OCI-LY7 (cell line): ENCODE data around the gene METTL27. TPM values are rescaled to one million over a fixed set of nuclear protein-coding genes. Genes with fewer than 3 reads are reported as not detected.

Experiments
- BruUV-seq: library from RNA; stranded (reverse); fragments of 400-500 nt; replicated peaks from 2 replicates; lab custom pipeline; 2021; lab: Mats Ljungman, UMichigan
- CTCF ChIA-PET: fragments of 300-600 bp; sonication (Branson Sonifier 250); formaldehyde crosslinking; loops from one replicate; lab custom pipeline; 2022; ENCODE audit warnings: antibody characterized with exemption; ENCODE audit not compliant: unreplicated experiment; lab: Charles Lee
- POLR2A ChIA-PET: fragments of 300-600 bp; sonication (Branson Sonifier 250); formaldehyde crosslinking; loops from one replicate; lab custom pipeline; 2022; ENCODE audit warnings: antibody characterized with exemption; lab: Charles Lee
- DNase-seq: peaks from one replicate; pipeline ENCODE4 v3.0.0-alpha.2; 2015; ENCODE audit warnings: low spot score
- H2AFZ ChIP-seq: fragments of 200-600 bp; sonication (generic), shearing (Covaris generic); 2 replicates; pipeline ENCODE4 v1.6.1; 2014; ENCODE audit warnings: mild to moderate bottlenecking, antibody characterized with exemption, low read length, moderate library complexity
- H3K27ac ChIP-seq: fragments of 200-600 bp; sonication (generic); 2 replicates; pipeline ENCODE4 v1.5.1; 2014; ENCODE audit warnings: mixed run types, low read depth, mild to moderate bottlenecking, moderate library complexity, low read length, inconsistent platforms; ENCODE audit not compliant: poor library complexity, severe bottlenecking
- H3K36me3 ChIP-seq: fragments of 200-600 bp; sonication (generic); 2 replicates; pipeline ENCODE4 v1.6.1; 2014; ENCODE audit warnings: mild to moderate bottlenecking, antibody characterized with exemption, low read length, moderate library complexity, mixed read lengths; ENCODE audit not compliant: insufficient read depth
- H3K4me1 ChIP-seq: fragments of 200-600 bp; sonication (generic); 2 replicates; pipeline ENCODE4 v1.5.1; 2014; ENCODE audit warnings: mild to moderate bottlenecking, low read length; ENCODE audit not compliant: insufficient read depth, poor library complexity, severe bottlenecking
- H3K4me2 ChIP-seq: fragments of 200-600 bp; sonication (generic); 2 replicates; pipeline ENCODE4 v1.6.1; 2014; ENCODE audit warnings: mild to moderate bottlenecking, low read length
- H3K4me3 ChIP-seq: fragments of 200-600 bp; sonication (generic); 2 replicates; pipeline ENCODE4 v1.5.1; 2014; ENCODE audit warnings: mild to moderate bottlenecking, low read depth, low read length; ENCODE audit not compliant: poor library complexity, severe bottlenecking
- H3K79me2 ChIP-seq: fragments of 200-600 bp; sonication (generic); 2 replicates; pipeline ENCODE4 v1.6.1; 2016; ENCODE audit warnings: low read depth, mild to moderate bottlenecking, low read length, moderate library complexity, mixed read lengths; ENCODE audit not compliant: insufficient read depth
- H3K9me2 ChIP-seq: fragments of 200-600 bp; sonication (generic); 2 replicates; pipeline ENCODE4 v1.6.1; 2016; ENCODE audit warnings: mild to moderate bottlenecking, low read length, mixed read lengths; ENCODE audit not compliant: insufficient read depth
- H3K9me3 ChIP-seq: fragments of 200-600 bp; sonication (generic); 2 replicates; pipeline ENCODE4 v1.6.1; 2014; ENCODE audit warnings: mild to moderate bottlenecking, mixed run types, low read length, mixed read lengths
- H4K20me1 ChIP-seq: fragments of 200-600 bp; sonication (generic); 2 replicates; pipeline ENCODE4 v1.6.1; 2014; ENCODE audit warnings: mild to moderate bottlenecking, antibody characterized with exemption, low read length, moderate library complexity, mixed read lengths; ENCODE audit not compliant: insufficient read depth
- CTCF ChIP-seq: fragments of 200-600 bp; sonication (generic); conservative IDR thresholded peaks from 2 replicates; pipeline ENCODE4 v1.5.1; 2014; ENCODE audit warnings: mild to moderate bottlenecking, antibody characterized with exemption, low read length, moderate library complexity, mixed read lengths
- EZH2phosphoT487 ChIP-seq: fragments of 200-600 bp; sonication (generic); IDR thresholded peaks from 2 replicates; pipeline ENCODE4 v1.6.1; 2018; ENCODE audit warnings: low read depth, borderline replicate concordance, mild to moderate bottlenecking, mixed run types, antibody characterized with exemption, low read length, moderate library complexity, mixed read lengths
- intact Hi-C: fragments of 100-400 bp; cut with micrococcal nuclease; formaldehyde crosslinking; loops from one replicate; pipeline ENCODE4 v1.10.0; 2022; ENCODE audit not compliant: unreplicated experiment
- total RNA-seq, 2 experiments: library from RNA; depleted of rRNA in 1 of 2; stranded (reverse); fragments of >200 nt in 1 of 2; shearing (Covaris generic) in 1 of 2; gene quantifications; 2 replicates each; pipeline ENCODE4 v1.2.3, GENCODE V29; 2014 to 2022

Gene METTL27
- total RNA-seq, 2 experiments from 2014 or later = 0.92 to 2.1 TPM

- Histone ChIP-seq H3K79me2 (no peaks in the 10 kb centered on the region), H2AFZ (no peak overlapping the region), H3K4me2 (no peak overlapping the region), H3K9me3 (no peaks in the 10 kb centered on the region), H3K4me1 (no peaks in the 10 kb centered on the region), H4K20me1 (no peaks in the 10 kb centered on the region), H3K4me3 (no peak overlapping the region), H3K36me3 (no peaks in the 10 kb centered on the region), H3K27ac (no peak overlapping the region), H3K9me2 (no peaks in the 10 kb centered on the region)
- BruUV-seq = no TSS peak
- intact Hi-C loops = no loop called here
- TF ChIP-seq EZH2phosphoT487 (no peak), CTCF (no peak)
- ChIA-PET CTCF (no interaction called here), POLR2A (no interaction called here)
- no peak for DNase-seq
These were observed 30.0 kb upstream of the METTL27 start for GRCh38 chr7:73872056-73872908.

GRCh38 chr7:73871163-73872011 is 29.1 kb upstream of the METTL27 start:
- H4K20me1 ChIP-seq = no peaks in the 10 kb centered on the region

More at GRCh38 chr7:73871163-73872011, 29.1 kb upstream of the METTL27 start:
- Histone ChIP-seq H3K4me2 (no peak overlapping the region), H3K27ac (no peak overlapping the region), H2AFZ (no peak overlapping the region), H3K4me1 (no peaks in the 10 kb centered on the region), H3K9me3 (no peaks in the 10 kb centered on the region), H3K36me3 (no peaks in the 10 kb centered on the region), H3K9me2 (no peaks in the 10 kb centered on the region), H3K4me3 (no peak overlapping the region), H3K79me2 (no peaks in the 10 kb centered on the region)
- CTCF ChIA-PET = no interaction called here
- no peak for TF ChIP-seq CTCF
- no peak for TF ChIP-seq EZH2phosphoT487
- DNase-seq = no peak
- intact Hi-C loops = no loop called here
- no TSS peak for BruUV-seq
- POLR2A ChIA-PET = no interaction called here
